Keratinocyte (primary cell): ENCODE measurements around the gene CYB5A. TPM values are rescaled to one million over a fixed set of nuclear protein-coding genes. Genes with fewer than 3 reads are reported as not detected.
"Not testable (repeated sequence)": the region's sequence is repeated elsewhere in the genome, so short reads cannot be mapped to it uniquely, and the experiment has no call there.

ENCODE experiments used
- DNase-seq: peaks from one replicate; pipeline ENCODE4 v3.0.0-alpha.2; 2011; ENCODE audit warnings: low read depth, missing footprints, low spot score
- FAIRE-seq: peaks from 2 replicates; lab custom pipeline; 2011; peaks lifted over from hg19 to GRCh38; lab: Jason Lieb, UNC
- H2AFZ ChIP-seq: 2 replicates; pipeline ENCODE4 v1.6.0; 2012; ENCODE audit warnings: low read length, control low read depth, inconsistent platforms; ENCODE audit not compliant: control insufficient read depth
- H3K27ac ChIP-seq: 2 replicates; pipeline ENCODE4 v1.5.1; 2011; ENCODE audit warnings: low read length; ENCODE audit not compliant: control insufficient read depth, insufficient read depth
- H3K27me3 ChIP-seq: 3 replicates; pipeline ENCODE4 v1.6.0; 2011; ENCODE audit warnings: low read length; ENCODE audit not compliant: control insufficient read depth, insufficient read depth; ENCODE audit errors: extremely low read depth
- H3K36me3 ChIP-seq, 2 experiments: 2 replicates in 1 of 2; 3 replicates in 1 of 2; pipeline ENCODE4 v1.5.1; 2011; ENCODE audit warnings: low read length in 2 of 2, mild to moderate bottlenecking in 1 of 2; ENCODE audit not compliant: control insufficient read depth in 2 of 2, insufficient read depth in 2 of 2; ENCODE audit errors: extremely low read depth in 1 of 2
- H3K4me1 ChIP-seq: 3 replicates; pipeline ENCODE4 v1.5.1; 2011; ENCODE audit warnings: low read length; ENCODE audit not compliant: control insufficient read depth, insufficient read depth; ENCODE audit errors: extremely low read depth
- H3K4me2 ChIP-seq: 3 replicates; pipeline ENCODE4 v1.6.0; 2011; ENCODE audit warnings: low read depth, low read length; ENCODE audit not compliant: control insufficient read depth, insufficient read depth; ENCODE audit errors: extremely low read depth
- H3K4me3 ChIP-seq, 3 experiments: fragments of 200-600 bp in 1 of 3; sonication (generic) in 1 of 3; 2 replicates in 2 of 3; 3 replicates in 1 of 3; pipeline ENCODE4 v1.5.1; 2011 to 2016; ENCODE audit warnings: low read length in 3 of 3, mild to moderate bottlenecking in 3 of 3, control low read depth in 2 of 3, inconsistent platforms in 1 of 3, low read depth in 1 of 3, mixed read lengths in 1 of 3, mixed run types in 1 of 3, moderate library complexity in 1 of 3; ENCODE audit not compliant: control insufficient read depth in 2 of 3, insufficient read depth in 2 of 3; ENCODE audit errors: extremely low read depth in 1 of 3
- H3K79me2 ChIP-seq: 2 replicates; pipeline ENCODE4 v1.6.0; 2012; ENCODE audit warnings: low read length; ENCODE audit not compliant: control insufficient read depth, insufficient read depth
- H3K9ac ChIP-seq: 3 replicates; pipeline ENCODE4 v1.6.0; 2011; ENCODE audit warnings: low read length; ENCODE audit not compliant: control insufficient read depth, insufficient read depth; ENCODE audit errors: extremely low read depth
- H3K9me1 ChIP-seq: 3 replicates; pipeline ENCODE4 v1.6.0; 2011; ENCODE audit warnings: low read length; ENCODE audit not compliant: control insufficient read depth, insufficient read depth; ENCODE audit errors: extremely low read depth
- H3K9me3 ChIP-seq: 2 replicates; pipeline ENCODE4 v1.5.1; 2012; ENCODE audit warnings: low read depth, low read length; ENCODE audit not compliant: control insufficient read depth
- H4K20me1 ChIP-seq: 3 replicates; pipeline ENCODE4 v1.6.0; 2011; ENCODE audit warnings: low read length; ENCODE audit not compliant: control insufficient read depth, insufficient read depth; ENCODE audit errors: extremely low read depth
- CTCF ChIP-seq, 3 experiments: IDR thresholded peaks in 1 of 3; conservative IDR thresholded peaks in 1 of 3; optimal IDR thresholded peaks in 1 of 3; 2 replicates in 2 of 3; 3 replicates in 1 of 3; pipeline versions ENCODE3 to v1.5.1; 2011; ENCODE audit warnings: low read length in 3 of 3, mild to moderate bottlenecking in 3 of 3, moderate library complexity in 2 of 3, control low read depth in 1 of 3, inconsistent platforms in 1 of 3; ENCODE audit not compliant: insufficient read depth in 2 of 3; ENCODE audit errors: extremely low read depth in 1 of 3
- EZH2 ChIP-seq: IDR thresholded peaks from one replicate; pipeline ENCODE4 v1.6.1; 2012; ENCODE audit warnings: inconsistent platforms, mild to moderate bottlenecking, low read length, moderate library complexity
- dilution Hi-C: fragments of 300-500 bp; cut with MboI; formaldehyde crosslinking; loops from one replicate; pipeline ENCODE4 v1.7.0; 2020; ENCODE audit warnings: low sequenced_read_pairs; ENCODE audit not compliant: extremely low pct_ligation_motif_present
- polyA plus RNA-seq, 5 experiments: library from polyadenylated mRNA; depleted of rRNA in 3 of 5; stranded (reverse) in 3 of 5; stranded (forward) in 1 of 5; unstranded in 1 of 5; fragments of >200 nt; gene quantifications; 1 replicate in 1 of 5; 2 replicates in 3 of 5; 3 replicates in 1 of 5; pipeline versions ENCODE4 v1.2.1 to v1.2.3, GENCODE V29; 2011 to 2012; ENCODE audit warnings: missing spikeins in 2 of 5, low read depth in 1 of 5, low replicate concordance in 1 of 5

The CYB5A gene
- polyA plus RNA-seq, 1 donor (not counting 4 experiments of a cell fraction or from before 2014, with no cell fraction given): 49.4 TPM

DNA sequence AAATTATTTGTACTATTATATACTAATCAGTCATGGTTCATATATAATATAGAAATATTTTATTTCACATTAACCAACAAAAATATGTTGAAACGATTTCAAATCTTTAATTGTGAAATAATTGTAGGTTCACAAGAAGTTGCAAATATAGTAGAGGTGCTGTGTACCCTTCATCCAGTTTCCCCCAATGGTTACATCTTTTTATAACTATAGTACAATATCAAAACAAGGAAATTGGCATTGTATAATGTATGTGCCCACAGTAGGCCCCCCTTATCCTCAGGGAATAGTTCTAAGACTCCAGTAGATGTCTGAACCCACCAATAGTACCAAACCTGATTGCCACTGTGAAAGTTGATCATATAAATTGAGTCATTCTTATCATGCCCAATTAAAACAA is 7.4 kb upstream of the CYB5A start:
- H3K9me1 ChIP-seq: no peaks in the 10 kb centered on the region
- H2AFZ ChIP-seq: no peak overlapping the region
- no peaks in the 10 kb centered on the region for H3K79me2 ChIP-seq
- H3K4me3 ChIP-seq: no peak overlapping the region
- H3K9ac ChIP-seq: no peak overlapping the region
- no peaks in the 10 kb centered on the region for H4K20me1 ChIP-seq
- H3K4me1 ChIP-seq: peaks cover 4% of the 10 kb centered on the region
- H3K27ac ChIP-seq: no peak overlapping the region
- FAIRE-seq: no peak
- no peak for DNase-seq
- no peak overlapping the region for H3K4me2 ChIP-seq
- H3K9me3 ChIP-seq: no peaks in the 10 kb centered on the region
- no peaks in the 10 kb centered on the region for H3K27me3 ChIP-seq
- TF ChIP-seq CTCF (optimal IDR thresholded peaks at IDR 0.05 in 1 of 3, IDR thresholded peaks at IDR 0.05 in 1 of 3, conservative IDR thresholded peaks at IDR 0.05 in 1 of 3; ENCODE audit: extremely low read depth in 1 of 3, insufficient read depth in 2 of 3, low read length in 3 of 3) (no peak), EZH2 (no peak)
- no peaks in the 10 kb centered on the region for H3K36me3 ChIP-seq
- dilution Hi-C loops: no loop called here

- DNase-seq: no peak
- H2AFZ ChIP-seq: no peak overlapping the region
- H3K36me3 ChIP-seq: no peaks in the 10 kb centered on the region
- dilution Hi-C loops: no loop called here
- TF ChIP-seq CTCF (optimal IDR thresholded peaks at IDR 0.05 in 1 of 3, IDR thresholded peaks at IDR 0.05 in 1 of 3, conservative IDR thresholded peaks at IDR 0.05 in 1 of 3; ENCODE audit: extremely low read depth in 1 of 3, insufficient read depth in 2 of 3, low read length in 3 of 3): no peak
- TF ChIP-seq EZH2: no peak
- H3K4me1 ChIP-seq: peaks cover 3% of the 10 kb centered on the region
- H3K4me3 ChIP-seq: no peak overlapping the region
- H3K9me3 ChIP-seq: no peaks in the 10 kb centered on the region
- no peak overlapping the region for H3K9ac ChIP-seq
- no peaks in the 10 kb centered on the region for H3K27me3 ChIP-seq
- no peak overlapping the region for H3K27ac ChIP-seq
- H3K4me2 ChIP-seq: no peak overlapping the region
- no peaks in the 10 kb centered on the region for H3K79me2 ChIP-seq
- FAIRE-seq: no peak
- H4K20me1 ChIP-seq: no peaks in the 10 kb centered on the region
- H3K9me1 ChIP-seq: no peaks in the 10 kb centered on the region
Observed at GRCh38 chr18:74294526-74294925, 2.8 kb upstream of the CYB5A start.

DNA sequence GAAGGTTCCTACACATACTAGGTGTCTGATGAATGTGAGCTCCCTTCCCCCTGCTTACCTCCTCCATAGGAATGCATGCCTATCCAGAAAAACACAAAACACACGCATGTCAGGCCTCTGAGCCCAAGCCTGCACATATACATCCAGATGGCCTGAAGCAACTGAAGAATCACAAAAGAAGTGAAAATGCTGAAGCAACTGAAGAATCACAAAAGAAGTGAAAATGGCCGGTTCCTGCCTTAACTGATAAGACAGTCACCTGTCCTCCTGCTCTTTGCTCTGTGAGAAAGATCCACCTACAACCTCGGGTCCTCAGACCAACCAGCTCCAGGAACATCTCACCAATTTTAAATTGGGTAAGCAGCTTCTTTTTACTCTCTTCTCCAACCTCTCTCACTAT is 1.2 kb upstream of the CYB5A start:
- FAIRE-seq, H3K27ac ChIP-seq, H2AFZ ChIP-seq, H4K20me1 ChIP-seq, H3K4me2 ChIP-seq, H3K4me3 ChIP-seq, H3K4me1 ChIP-seq, H3K27me3 ChIP-seq, H3K36me3 ChIP-seq, H3K9me3 ChIP-seq, H3K9me1 ChIP-seq, DNase-seq, H3K79me2 ChIP-seq, dilution Hi-C loops, H3K9ac ChIP-seq: not testable (repeated sequence)
